Ishikawa (cell line): ENCODE data around the gene HPS5.

Experiments
- CEBPB ChIP-seq: IDR thresholded peaks from 2 replicates; pipeline ENCODE4 v1.6.1; 2012
- EP300 ChIP-seq: IDR thresholded peaks from 2 replicates; pipeline ENCODE4 v1.6.1; 2012; ENCODE audit warnings: borderline replicate concordance
- FOXM1 ChIP-seq: IDR thresholded peaks from 2 replicates; pipeline ENCODE4 v1.6.1; 2012; ENCODE audit warnings: low read depth, borderline replicate concordance
- MAX ChIP-seq: IDR thresholded peaks from 2 replicates; pipeline ENCODE4 v1.6.1; 2012
- REST ChIP-seq: IDR thresholded peaks from 2 replicates; pipeline ENCODE4 v1.6.1; 2012; ENCODE audit warnings: low read depth, mild to moderate bottlenecking
- TAF1 ChIP-seq: IDR thresholded peaks from 2 replicates; pipeline ENCODE4 v1.6.1; 2012; ENCODE audit warnings: low read depth, mild to moderate bottlenecking
- ZBTB7A ChIP-seq: IDR thresholded peaks from 2 replicates; pipeline ENCODE4 v1.6.1; 2012; ENCODE audit warnings: low read depth

GRCh38 chr11:18235394-18236334, 86.3 kb downstream of the HPS5 start:
- TF ChIP-seq FOXM1 (no peak), EP300 (no peak), TAF1 (no peak), CEBPB (no peak), MAX (no peak), ZBTB7A (no peak), REST (no peak)
